HG02943 (cell line): ENCODE results near the gene SMARCA2.

ENCODE experiments used
- ATAC-seq: cut with Tn5 transposase; IDR thresholded peaks from one replicate; pipeline ENCODE4 v1.9.1; 2021; ENCODE audit warnings: mild to moderate bottlenecking, low read depth, moderate library complexity; ENCODE audit not compliant: unreplicated experiment

SMARCA2 gene

DNA sequence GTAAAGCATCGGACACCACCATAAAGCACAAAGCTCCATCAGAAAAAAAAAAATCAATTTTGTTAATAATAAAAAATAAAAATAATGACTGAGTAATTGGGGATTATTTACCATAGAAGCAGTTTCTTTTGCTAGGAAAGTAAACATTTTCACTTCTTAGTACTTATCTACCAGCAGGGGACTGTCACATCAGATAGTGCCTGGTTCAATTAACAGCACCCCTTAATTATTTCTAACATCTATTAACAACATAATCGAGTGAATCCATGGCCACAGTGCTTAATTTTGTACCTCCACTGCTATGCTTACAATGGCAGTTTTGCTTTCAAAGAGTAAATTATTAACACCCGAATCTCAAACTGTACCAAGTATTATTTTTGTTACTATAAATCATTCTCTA lies 221.7 kb downstream of the SMARCA2 start:
- no peak for ATAC-seq

- peak; percentile 9 for ATAC-seq
Measured at GRCh38 chr9:2241461-2241835, 226.3 kb downstream of the SMARCA2 start.

DNA sequence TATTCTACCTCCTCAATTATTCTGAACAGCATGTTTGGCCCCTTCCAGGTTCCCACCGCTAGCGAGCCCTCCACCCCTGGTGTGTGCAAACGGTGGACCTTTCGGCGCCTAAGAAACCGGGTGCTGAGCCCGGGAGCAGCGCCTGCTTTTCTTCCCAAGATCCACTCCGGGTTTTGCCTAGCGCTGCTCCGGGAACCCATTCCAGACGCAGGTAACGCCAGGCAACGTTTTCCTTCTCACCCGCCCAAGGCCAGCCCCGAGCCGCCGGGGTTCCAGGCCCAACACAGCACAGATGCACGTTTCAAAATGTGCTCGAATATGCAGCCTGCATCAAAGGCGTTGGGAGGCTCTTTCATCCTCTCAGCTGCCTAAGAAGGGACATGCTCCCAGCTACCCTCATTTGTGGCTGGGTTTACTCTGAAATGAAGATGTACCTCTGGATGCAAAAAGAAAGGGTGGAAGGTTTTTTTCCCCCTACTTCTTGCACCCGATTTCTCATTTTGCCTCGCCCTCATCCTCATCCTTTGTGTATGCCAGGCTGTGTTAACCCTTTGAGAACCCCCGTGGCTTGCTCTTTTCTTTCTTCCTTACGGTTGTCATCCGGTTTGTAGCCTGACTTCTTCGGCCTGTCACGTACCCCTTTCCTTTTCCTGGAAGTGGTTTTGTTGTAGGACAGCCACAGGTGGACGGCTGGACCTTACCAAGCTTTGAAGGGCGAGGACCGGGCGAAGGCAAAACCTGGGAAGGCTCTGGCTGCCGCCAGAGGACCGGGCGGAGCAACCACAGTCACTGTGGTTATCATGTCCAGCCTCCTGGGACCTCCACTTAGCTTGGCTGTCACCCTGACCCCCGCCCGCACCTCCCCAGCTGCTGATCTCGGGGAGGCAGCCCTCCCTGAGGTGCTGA lies 226.9 kb downstream of the SMARCA2 start:
- ATAC-seq: peak; percentile 82

GRCh38 chr9:2242831-2243330 lies 227.7 kb downstream of the SMARCA2 start:
- ATAC-seq: no peak
